Keratinocyte (primary cell): ENCODE measurements around the gene TMEM18. TPM values are rescaled to one million over a fixed set of nuclear protein-coding genes. Genes with fewer than 3 reads are reported as not detected.

Experiments used
- DNase-seq: peaks from one replicate; pipeline ENCODE4 v3.0.0-alpha.2; 2011; ENCODE audit warnings: low read depth, missing footprints, low spot score
- FAIRE-seq: peaks from 2 replicates; lab custom pipeline; 2011; peaks lifted over from hg19 to GRCh38; lab: Jason Lieb, UNC
- H2AFZ ChIP-seq: 2 replicates; pipeline ENCODE4 v1.6.0; 2012; ENCODE audit warnings: low read length, control low read depth, inconsistent platforms; ENCODE audit not compliant: control insufficient read depth
- H3K27ac ChIP-seq: 2 replicates; pipeline ENCODE4 v1.5.1; 2011; ENCODE audit warnings: low read length; ENCODE audit not compliant: control insufficient read depth, insufficient read depth
- H3K27me3 ChIP-seq: 3 replicates; pipeline ENCODE4 v1.6.0; 2011; ENCODE audit warnings: low read length; ENCODE audit not compliant: control insufficient read depth, insufficient read depth; ENCODE audit errors: extremely low read depth
- H3K36me3 ChIP-seq, 2 experiments: 2 replicates in 1 of 2; 3 replicates in 1 of 2; pipeline ENCODE4 v1.5.1; 2011; ENCODE audit warnings: low read length in 2 of 2, mild to moderate bottlenecking in 1 of 2; ENCODE audit not compliant: control insufficient read depth in 2 of 2, insufficient read depth in 2 of 2; ENCODE audit errors: extremely low read depth in 1 of 2
- H3K4me1 ChIP-seq: 3 replicates; pipeline ENCODE4 v1.5.1; 2011; ENCODE audit warnings: low read length; ENCODE audit not compliant: control insufficient read depth, insufficient read depth; ENCODE audit errors: extremely low read depth
- H3K4me2 ChIP-seq: 3 replicates; pipeline ENCODE4 v1.6.0; 2011; ENCODE audit warnings: low read depth, low read length; ENCODE audit not compliant: control insufficient read depth, insufficient read depth; ENCODE audit errors: extremely low read depth
- H3K4me3 ChIP-seq, 3 experiments: fragments of 200-600 bp in 1 of 3; sonication (generic) in 1 of 3; 2 replicates in 2 of 3; 3 replicates in 1 of 3; pipeline ENCODE4 v1.5.1; 2011 to 2016; ENCODE audit warnings: low read length in 3 of 3, mild to moderate bottlenecking in 3 of 3, control low read depth in 2 of 3, inconsistent platforms in 1 of 3, low read depth in 1 of 3, mixed read lengths in 1 of 3, mixed run types in 1 of 3, moderate library complexity in 1 of 3; ENCODE audit not compliant: control insufficient read depth in 2 of 3, insufficient read depth in 2 of 3; ENCODE audit errors: extremely low read depth in 1 of 3
- H3K79me2 ChIP-seq: 2 replicates; pipeline ENCODE4 v1.6.0; 2012; ENCODE audit warnings: low read length; ENCODE audit not compliant: control insufficient read depth, insufficient read depth
- H3K9ac ChIP-seq: 3 replicates; pipeline ENCODE4 v1.6.0; 2011; ENCODE audit warnings: low read length; ENCODE audit not compliant: control insufficient read depth, insufficient read depth; ENCODE audit errors: extremely low read depth
- H3K9me1 ChIP-seq: 3 replicates; pipeline ENCODE4 v1.6.0; 2011; ENCODE audit warnings: low read length; ENCODE audit not compliant: control insufficient read depth, insufficient read depth; ENCODE audit errors: extremely low read depth
- H3K9me3 ChIP-seq: 2 replicates; pipeline ENCODE4 v1.5.1; 2012; ENCODE audit warnings: low read depth, low read length; ENCODE audit not compliant: control insufficient read depth
- H4K20me1 ChIP-seq: 3 replicates; pipeline ENCODE4 v1.6.0; 2011; ENCODE audit warnings: low read length; ENCODE audit not compliant: control insufficient read depth, insufficient read depth; ENCODE audit errors: extremely low read depth
- CTCF ChIP-seq, 3 experiments: IDR thresholded peaks in 1 of 3; conservative IDR thresholded peaks in 1 of 3; optimal IDR thresholded peaks in 1 of 3; 2 replicates in 2 of 3; 3 replicates in 1 of 3; pipeline versions ENCODE3 to v1.5.1; 2011; ENCODE audit warnings: low read length in 3 of 3, mild to moderate bottlenecking in 3 of 3, moderate library complexity in 2 of 3, control low read depth in 1 of 3, inconsistent platforms in 1 of 3; ENCODE audit not compliant: insufficient read depth in 2 of 3; ENCODE audit errors: extremely low read depth in 1 of 3
- EZH2 ChIP-seq: IDR thresholded peaks from one replicate; pipeline ENCODE4 v1.6.1; 2012; ENCODE audit warnings: inconsistent platforms, mild to moderate bottlenecking, low read length, moderate library complexity
- dilution Hi-C: fragments of 300-500 bp; cut with MboI; formaldehyde crosslinking; loops from one replicate; pipeline ENCODE4 v1.7.0; 2020; ENCODE audit warnings: low sequenced_read_pairs; ENCODE audit not compliant: extremely low pct_ligation_motif_present
- polyA plus RNA-seq, 5 experiments: library from polyadenylated mRNA; depleted of rRNA in 3 of 5; stranded (reverse) in 3 of 5; stranded (forward) in 1 of 5; unstranded in 1 of 5; fragments of >200 nt; gene quantifications; 1 replicate in 1 of 5; 2 replicates in 3 of 5; 3 replicates in 1 of 5; pipeline versions ENCODE4 v1.2.1 to v1.2.3, GENCODE V29; 2011 to 2012; ENCODE audit warnings: missing spikeins in 2 of 5, low read depth in 1 of 5, low replicate concordance in 1 of 5

The TMEM18 gene
- polyA plus RNA-seq, 1 donor (not counting 4 experiments of a cell fraction or from before 2014, with no cell fraction given) = 27.7 TPM

- FAIRE-seq (peak; percentile 43), DNase-seq (no peak)
- dilution Hi-C loops = no loop called here
- H3K9ac ChIP-seq = no peak overlapping the region
- no peaks in the 10 kb centered on the region for H3K9me3 ChIP-seq
- no peaks in the 10 kb centered on the region for H3K9me1 ChIP-seq
- H3K4me1 ChIP-seq = no peaks in the 10 kb centered on the region
- no peaks in the 10 kb centered on the region for H3K27me3 ChIP-seq
- no peak overlapping the region for H3K4me3 ChIP-seq
- TF ChIP-seq CTCF (optimal IDR thresholded peaks at IDR 0.05 in 1 of 3, IDR thresholded peaks at IDR 0.05 in 1 of 3, conservative IDR thresholded peaks at IDR 0.05 in 1 of 3; ENCODE audit: extremely low read depth in 1 of 3, insufficient read depth in 2 of 3, low read length in 3 of 3) (peak; percentile 68 to 72 (median 70)), EZH2 (no peak)
- no peaks in the 10 kb centered on the region for H3K79me2 ChIP-seq
- H3K27ac ChIP-seq = no peak overlapping the region
- H4K20me1 ChIP-seq = no peaks in the 10 kb centered on the region
- H3K36me3 ChIP-seq = no peaks in the 10 kb centered on the region
- H3K4me2 ChIP-seq = no peak overlapping the region
- H2AFZ ChIP-seq = peak overlapping the region; percentile 26
These were observed 40.4 kb downstream of the TMEM18 start for GRCh38 chr2:636641-637405.

- no peak for DNase-seq
- no peak overlapping the region for H3K4me3 ChIP-seq
- FAIRE-seq = no peak
These were observed 41.3 kb downstream of the TMEM18 start for GRCh38 chr2:635687-636621.

More at GRCh38 chr2:635687-636621, 41.3 kb downstream of the TMEM18 start:
- no peak for TF ChIP-seq EZH2
- no peak for TF ChIP-seq CTCF (optimal IDR thresholded peaks at IDR 0.05 in 1 of 3, IDR thresholded peaks at IDR 0.05 in 1 of 3, conservative IDR thresholded peaks at IDR 0.05 in 1 of 3; ENCODE audit: extremely low read depth in 1 of 3, insufficient read depth in 2 of 3, low read length in 3 of 3)
- Histone ChIP-seq H3K9me3 (no peaks in the 10 kb centered on the region), H3K79me2 (no peaks in the 10 kb centered on the region), H3K9me1 (no peaks in the 10 kb centered on the region), H2AFZ (no peak overlapping the region), H3K4me2 (no peak overlapping the region), H3K27me3 (no peaks in the 10 kb centered on the region), H3K27ac (no peak overlapping the region), H4K20me1 (no peaks in the 10 kb centered on the region), H3K4me1 (no peaks in the 10 kb centered on the region), H3K36me3 (no peaks in the 10 kb centered on the region), H3K9ac (no peak overlapping the region)
- dilution Hi-C loops = no loop called here
